GM18520 (cell line): Measurements from ENCODE around the gene RPS6KC1.
"Not testable (repeated sequence)": the region's sequence is repeated elsewhere in the genome, so short reads cannot be mapped to it uniquely, and the experiment has no call there.

Experiments used
- ATAC-seq: cut with Tn5 transposase; IDR thresholded peaks from one replicate; pipeline ENCODE4 v1.9.1; 2021; ENCODE audit not compliant: unreplicated experiment

The RPS6KC1 gene

GRCh38 chr1:213269829-213270228, 218.8 kb downstream of the RPS6KC1 start:
- no peak for ATAC-seq

- ATAC-seq: no peak
Measured at GRCh38 chr1:213273546-213273945, 222.5 kb downstream of the RPS6KC1 start.

- ATAC-seq: no peak
Measured at GRCh38 chr1:213274140-213274539, 223.1 kb downstream of the RPS6KC1 start.

- ATAC-seq: no peak
Measured at GRCh38 chr1:213275293-213275692, 224.3 kb downstream of the RPS6KC1 start.

- no peak for ATAC-seq
Measured at GRCh38 chr1:213276236-213276635, 225.2 kb downstream of the RPS6KC1 start.

- no peak for ATAC-seq
Measured at GRCh38 chr1:213277036-213277435, 226.0 kb downstream of the RPS6KC1 start.

GRCh38 chr1:213279410-213279809, 228.4 kb downstream of the RPS6KC1 start:
- no peak for ATAC-seq

- no peak for ATAC-seq
Measured at GRCh38 chr1:213281640-213282301, 230.7 kb downstream of the RPS6KC1 start.

GRCh38 chr1:213284626-213285025, 233.6 kb downstream of the RPS6KC1 start:
- ATAC-seq: no peak

- no peak for ATAC-seq
Measured at GRCh38 chr1:213286235-213286634, 235.2 kb downstream of the RPS6KC1 start.

- ATAC-seq: no peak
Measured at GRCh38 chr1:213287987-213288386, 236.9 kb downstream of the RPS6KC1 start.

- no peak for ATAC-seq
Measured at GRCh38 chr1:213291526-213291925, 240.5 kb downstream of the RPS6KC1 start.

GRCh38 chr1:213292614-213293013, 241.6 kb downstream of the RPS6KC1 start:
- ATAC-seq: no peak

GRCh38 chr1:213295860-213296259, 244.8 kb downstream of the RPS6KC1 start:
- ATAC-seq: no peak

- no peak for ATAC-seq
Measured at GRCh38 chr1:213296558-213296957, 245.5 kb downstream of the RPS6KC1 start.

GRCh38 chr1:213297021-213297420, 246.0 kb downstream of the RPS6KC1 start:
- no peak for ATAC-seq

- no peak for ATAC-seq
Measured at GRCh38 chr1:213300433-213300832, 249.4 kb downstream of the RPS6KC1 start.

- ATAC-seq: not testable (repeated sequence)
Measured at GRCh38 chr1:213301524-213301923, 250.5 kb downstream of the RPS6KC1 start.

- ATAC-seq: no peak
Measured at GRCh38 chr1:213303286-213303685, 252.2 kb downstream of the RPS6KC1 start.

GRCh38 chr1:213315571-213315970, 264.5 kb downstream of the RPS6KC1 start:
- ATAC-seq: no peak

GRCh38 chr1:213318458-213318857, 267.4 kb downstream of the RPS6KC1 start:
- ATAC-seq: not testable (repeated sequence)

- ATAC-seq: no peak
Measured at GRCh38 chr1:213320191-213320870, 269.3 kb downstream of the RPS6KC1 start.
